DMS79 treated with DMSO at 0.1 percent for 48 hours (cell line): ENCODE data around the gene KCNJ1.

ENCODE experiments used
- DNase-seq: peaks from one replicate; lab custom pipeline; 2025; lab: John Stamatoyannopoulos, UW

Gene KCNJ1

DNA sequence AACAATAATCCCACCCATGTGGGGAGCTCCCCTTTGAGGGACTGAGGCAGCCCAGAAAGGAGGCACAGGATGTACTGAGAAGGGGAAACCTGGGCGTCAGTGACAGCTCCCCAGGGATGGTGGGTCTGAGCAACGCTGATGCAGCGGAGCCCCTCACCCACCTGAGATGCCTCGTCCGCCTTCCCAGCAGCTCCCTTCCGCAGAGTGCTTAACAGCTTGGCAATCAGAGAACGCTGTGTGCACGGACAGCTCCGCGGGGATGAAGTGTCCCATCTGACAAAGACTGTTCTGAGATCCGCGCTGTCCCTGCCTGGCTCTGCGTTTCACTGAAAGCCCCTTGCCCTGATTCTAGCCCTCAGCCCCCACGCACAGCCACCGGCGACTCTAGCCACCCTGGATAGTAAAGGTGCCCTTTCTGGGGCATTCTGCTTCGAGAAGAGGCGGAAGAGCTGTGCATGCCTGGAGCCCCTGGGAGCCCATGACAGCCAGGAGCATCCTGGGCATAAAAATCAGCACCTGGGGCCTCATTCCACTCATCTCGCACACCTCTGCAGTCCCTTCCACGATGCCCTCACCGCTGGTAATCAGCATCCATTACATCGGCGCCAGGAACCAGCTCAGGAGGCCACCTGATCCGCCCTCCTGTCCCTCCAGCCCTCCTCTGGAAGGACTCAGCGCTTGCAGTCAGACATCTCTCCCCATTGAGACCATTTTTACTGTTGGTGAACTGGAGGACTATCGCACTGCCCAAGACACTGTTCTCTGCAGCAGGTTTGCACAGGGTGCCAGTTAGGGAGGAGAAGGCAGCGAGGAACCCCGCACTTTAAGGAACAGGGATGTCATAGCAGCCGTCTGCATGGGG is 34.8 kb upstream of the KCNJ1 start:
- DNase-seq: no peak

DNA sequence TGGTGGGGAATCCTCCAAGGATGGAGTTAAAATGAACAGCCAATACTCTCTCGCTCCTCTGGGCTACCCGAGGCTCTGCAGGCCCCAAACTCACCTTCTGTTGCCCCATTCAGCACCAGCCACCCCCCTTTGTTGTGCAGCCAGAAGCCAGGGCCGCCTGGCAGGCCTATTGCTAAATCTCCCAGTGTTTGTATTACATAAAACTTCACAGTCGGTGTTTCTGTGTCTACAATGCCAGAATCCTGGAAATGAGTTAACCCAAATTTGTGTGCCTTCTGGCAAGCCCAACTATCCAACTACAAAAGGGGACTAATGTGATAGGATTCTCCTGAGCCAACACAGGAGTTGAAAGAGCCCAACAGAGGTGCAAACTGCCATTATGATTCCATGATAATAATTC is 33.4 kb upstream of the KCNJ1 start:
- DNase-seq: no peak

DNA sequence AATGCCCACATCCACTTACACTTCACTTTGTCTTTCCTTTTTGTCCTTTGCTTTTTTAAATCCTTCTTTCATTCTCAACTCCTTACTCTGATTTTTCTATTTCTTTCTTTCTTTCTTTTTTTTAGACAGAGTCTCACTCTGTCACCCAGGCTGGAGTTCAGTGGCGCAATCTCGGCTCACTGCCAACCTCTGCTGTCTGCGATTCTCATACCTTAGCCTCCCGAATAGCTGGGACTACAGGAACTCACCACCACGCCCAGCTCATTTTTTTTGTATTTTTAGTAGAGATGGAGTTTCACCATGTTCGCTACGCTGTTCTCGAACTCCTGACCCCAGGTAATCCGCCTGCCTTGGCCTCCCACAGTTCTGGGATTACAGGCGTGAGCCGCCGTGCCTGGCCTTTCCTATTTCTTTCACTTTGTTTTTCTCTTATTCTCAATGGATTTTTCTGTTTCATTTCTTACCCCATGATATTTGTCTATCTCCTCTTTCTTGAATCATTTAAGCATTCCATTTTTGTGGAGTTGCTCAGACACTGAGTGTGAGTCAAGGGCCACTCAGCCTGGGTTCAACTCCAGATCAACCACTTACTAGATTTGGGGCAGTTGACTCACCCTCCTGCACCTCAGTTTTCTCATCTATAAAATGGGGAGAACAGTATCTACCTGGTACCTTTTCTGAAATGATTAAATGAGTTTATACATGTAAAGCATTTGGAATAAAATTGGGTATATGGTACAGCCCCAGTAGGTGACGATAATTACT is 31.7 kb upstream of the KCNJ1 start:
- no peak for DNase-seq

DNA sequence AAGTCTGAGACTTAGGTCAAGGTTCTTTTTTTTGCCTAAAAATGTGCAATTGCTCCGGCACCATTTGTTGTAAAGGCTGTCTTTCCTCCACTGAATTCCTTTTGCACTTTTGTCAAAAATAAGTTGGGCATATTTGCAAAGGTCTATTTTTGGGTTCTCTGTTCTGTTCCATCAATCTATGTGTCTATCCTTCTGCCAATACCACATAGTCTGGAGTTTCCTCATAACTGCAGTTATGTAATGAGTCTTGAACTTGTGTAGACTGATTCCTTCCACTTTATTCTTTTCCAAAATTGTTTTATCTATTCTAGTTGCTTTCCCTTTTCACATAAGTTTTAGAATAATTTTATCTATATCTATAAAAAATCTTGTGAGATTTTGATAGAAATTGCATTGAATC is 30.7 kb upstream of the KCNJ1 start:
- no peak for DNase-seq

DNA sequence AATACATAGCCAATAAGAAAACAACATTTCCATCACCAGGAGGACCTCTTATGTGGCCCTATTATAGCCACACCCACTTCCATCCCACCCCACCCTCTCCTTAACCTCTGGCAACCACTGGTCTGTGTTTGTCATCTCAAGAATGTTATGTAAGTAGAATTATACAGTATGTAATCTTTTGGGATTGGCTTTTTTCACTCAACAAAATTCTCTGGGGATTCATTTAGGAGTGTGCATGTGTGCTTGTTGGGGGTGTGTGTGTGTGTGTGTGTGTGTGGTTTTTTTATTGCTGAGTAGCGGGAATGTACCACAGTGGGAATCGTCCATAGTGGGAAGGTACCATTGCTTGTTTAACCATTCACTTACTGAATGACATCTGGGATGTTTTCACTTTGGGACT is 29.3 kb upstream of the KCNJ1 start:
- no peak for DNase-seq

DNA sequence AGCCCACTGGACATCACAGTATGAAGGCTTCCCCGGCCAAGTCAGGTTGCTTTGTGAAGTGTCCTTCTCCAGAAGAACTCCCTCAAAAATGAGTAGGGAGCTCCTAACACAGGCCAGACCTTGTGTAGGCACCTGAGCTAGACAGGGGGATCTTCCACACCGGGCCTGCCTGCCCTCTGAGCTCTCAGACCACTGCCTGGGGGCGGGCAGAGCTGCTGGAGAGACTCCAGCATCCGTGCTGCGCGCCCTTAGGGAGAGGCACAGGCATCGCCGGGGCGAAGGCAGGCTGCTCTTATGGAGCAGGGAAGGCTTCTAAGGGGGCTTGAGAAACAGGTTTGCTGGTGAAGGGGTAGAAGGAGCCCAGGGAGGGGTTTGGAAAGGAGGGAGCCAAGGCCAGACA is 28.4 kb upstream of the KCNJ1 start:
- DNase-seq: no peak

DNA sequence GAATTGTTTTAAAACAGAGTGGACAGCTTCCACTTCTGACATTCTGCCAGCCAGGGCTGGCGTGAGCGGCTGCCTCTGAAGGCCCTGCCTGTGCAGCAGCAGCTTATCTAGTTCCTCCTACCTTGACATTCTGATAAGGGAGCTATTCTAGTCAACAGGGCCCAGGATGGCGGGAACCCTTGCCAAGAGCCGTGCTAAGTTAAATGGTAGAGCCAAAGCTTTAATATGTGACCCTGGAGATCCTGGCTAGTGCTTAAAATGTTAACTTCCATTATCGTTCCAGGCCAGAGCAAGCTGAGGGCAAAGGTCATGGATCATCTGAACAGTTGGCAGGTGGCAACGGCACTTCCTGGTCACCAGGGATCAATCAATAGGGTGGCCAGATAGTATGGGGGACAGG is 27.6 kb upstream of the KCNJ1 start:
- no peak for DNase-seq

DNA sequence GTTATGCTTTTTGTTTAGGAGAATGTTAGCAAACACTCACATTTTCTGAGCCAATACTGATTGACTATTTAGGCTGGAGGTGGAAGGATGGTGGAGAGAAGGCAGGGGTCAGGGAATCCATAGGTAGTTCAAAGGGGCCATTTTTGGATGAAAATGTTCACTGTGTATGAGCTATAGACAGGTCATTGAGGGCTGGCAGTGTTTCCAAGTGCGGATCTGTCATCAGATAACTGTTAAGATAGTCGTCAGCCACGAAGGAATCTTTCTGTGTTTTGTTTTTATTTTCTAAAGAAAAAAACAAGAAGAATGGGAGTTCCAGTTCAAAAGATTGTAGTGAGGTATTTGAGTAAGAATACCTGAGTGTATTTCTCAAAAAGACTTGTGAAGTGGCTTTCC is 27.2 kb upstream of the KCNJ1 start:
- DNase-seq: peak; percentile 49

DNA sequence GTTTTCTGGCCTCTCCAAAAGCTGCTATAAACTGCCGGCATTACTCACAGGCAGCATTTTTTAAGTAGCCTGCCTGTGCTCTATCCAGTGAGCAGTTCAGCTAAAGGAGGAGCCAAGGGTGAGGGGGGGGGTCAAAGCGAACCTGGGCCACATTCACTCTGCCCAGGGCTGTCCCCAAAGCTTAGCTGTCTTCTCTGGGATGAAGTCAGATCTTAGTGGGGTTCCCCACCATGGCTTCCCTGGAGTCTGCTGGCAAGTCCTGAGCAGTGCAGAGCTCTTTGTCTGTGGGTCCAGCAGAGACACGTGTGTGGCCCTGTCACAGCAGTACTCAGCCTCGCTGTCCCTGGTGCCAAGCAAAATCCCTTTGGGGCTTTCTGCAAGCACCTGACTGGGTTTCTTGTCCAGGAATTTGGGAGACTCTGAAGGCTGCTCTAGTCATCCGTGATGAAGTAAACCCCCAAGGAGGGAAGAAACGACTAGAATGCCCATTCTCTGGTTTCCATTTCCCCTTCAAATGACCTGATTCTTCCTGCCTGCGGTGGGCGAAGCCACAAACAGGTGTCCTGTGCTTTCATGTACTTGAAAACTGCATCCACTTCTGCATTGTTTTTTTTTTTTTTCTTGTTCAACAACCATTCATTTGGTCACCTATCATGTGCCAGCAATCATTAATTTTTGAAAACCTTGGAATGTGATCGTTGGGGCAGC is 26.6 kb upstream of the KCNJ1 start:
- peak; percentile 72 for DNase-seq

DNA sequence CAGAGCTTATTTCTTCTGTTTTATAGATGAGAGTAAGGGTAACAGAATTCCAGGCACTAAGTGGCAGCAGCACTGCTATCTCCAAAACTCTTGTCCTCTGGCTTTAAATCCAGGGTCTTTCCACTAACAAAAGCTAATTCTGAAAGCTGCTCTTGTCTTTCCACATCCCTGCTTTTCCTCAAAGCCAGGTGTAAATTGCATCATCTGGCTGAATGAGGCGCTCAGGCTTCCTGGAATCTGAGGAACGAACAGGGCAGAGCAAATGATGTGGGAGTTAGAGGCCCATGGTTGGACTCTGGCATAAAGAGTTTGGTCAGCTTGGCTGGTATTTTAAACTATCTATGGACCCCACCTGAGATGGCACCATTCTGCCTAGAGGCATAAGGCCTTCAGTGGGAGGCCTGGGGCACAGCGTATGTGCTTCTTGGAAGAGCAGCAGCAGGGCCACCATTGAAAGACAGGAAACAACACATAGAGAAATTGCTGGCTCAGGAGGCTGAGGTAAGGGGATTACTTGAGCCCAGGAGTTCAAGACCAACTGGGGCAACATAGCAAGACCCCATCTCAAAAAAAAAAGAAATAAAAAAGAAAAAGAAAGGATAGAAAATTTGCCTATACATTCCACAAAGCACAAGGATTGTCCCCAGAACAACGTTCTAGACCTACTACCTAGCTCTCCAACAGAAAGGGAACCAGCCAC is 25.9 kb upstream of the KCNJ1 start:
- DNase-seq: no peak

DNA sequence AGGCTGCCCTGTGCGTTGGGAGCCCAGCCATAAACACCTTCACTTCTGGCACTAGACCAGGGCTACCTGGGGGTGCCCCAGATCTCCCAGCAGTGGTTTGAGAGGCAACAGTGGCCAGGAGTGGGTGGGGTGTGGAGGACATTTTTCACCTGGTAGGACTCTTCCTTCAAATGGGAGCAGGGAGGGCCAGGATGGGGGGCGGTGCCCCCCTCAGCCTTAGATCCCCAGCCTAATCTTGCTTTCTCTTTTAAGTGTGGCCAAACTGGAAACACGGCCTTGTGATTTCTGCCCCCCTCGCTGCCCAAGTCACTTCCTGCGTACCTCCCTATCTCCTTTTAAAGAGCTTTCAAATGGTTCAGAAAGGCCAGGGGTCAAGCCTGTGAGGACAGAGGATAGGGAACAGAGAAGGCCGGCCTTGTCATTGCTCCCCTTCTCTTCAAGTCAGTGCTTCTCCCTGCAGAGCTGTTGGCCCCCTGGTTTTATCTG is 24.9 kb upstream of the KCNJ1 start:
- no peak for DNase-seq

DNA sequence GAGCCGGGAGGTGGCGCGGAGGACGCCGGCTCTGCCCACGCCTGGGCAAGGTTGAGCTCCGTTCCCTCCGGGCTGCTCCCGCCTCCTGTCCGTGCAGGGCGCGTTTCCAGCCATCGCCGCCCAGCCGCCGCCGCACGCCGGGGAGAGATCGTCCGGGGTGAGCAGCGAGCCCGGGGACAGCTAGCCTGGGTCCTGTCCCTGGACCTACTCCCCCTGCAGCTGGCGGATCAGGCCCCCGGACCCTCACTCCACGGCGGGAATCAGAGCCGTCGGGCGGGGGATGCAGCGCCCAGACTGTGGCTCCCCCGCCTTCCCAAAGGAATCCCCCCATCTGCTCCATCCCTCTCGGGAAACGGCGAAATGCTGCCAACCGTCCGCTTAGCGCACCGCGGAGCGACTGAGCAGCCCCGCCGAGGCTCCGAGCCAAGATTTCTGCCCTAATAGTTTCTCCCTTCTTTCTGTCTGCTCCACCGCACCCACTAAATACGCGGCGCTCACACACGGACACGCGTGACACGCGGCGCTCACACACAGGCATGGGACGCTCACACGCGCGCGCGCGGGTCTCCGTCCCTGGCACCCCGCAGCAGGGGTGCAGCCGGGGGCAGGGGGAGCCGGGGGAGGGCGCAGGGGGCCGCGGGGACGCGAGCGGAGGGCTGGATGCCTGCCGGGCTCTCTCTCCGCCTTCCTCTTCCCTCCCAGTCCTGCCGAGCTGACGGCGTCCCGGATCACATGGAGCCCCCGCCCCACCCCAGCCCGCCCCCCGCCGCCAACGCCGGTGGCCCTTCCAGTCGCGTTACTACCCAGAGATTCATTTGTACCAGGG is 23.7 kb upstream of the KCNJ1 start, which contains the start of gene KCNJ5:
Gene KCNJ5, plus strand, starts transcription at position 814 of the 826 bp plus-strand sequence. CDS start 19,918 bp downstream, outside the sequence.
- peak; percentile 47 for DNase-seq

DNA sequence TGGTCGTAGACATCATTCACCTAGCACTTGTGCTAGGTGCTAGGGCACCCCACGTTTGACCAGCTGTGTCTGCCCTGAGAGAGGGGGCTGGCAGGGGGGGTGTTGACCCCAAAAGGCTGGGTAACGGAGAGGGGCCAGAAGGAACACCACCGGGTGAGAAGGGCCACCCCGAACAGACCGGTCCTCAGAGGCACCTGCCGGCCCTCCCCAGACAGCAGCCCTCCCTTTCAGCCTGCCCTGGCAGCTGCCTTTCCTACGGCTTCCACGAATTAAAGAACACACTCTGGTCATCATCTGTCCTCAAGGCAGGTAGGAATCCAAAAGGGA is 23.1 kb upstream of the KCNJ1 start:
- no peak for DNase-seq

DNA sequence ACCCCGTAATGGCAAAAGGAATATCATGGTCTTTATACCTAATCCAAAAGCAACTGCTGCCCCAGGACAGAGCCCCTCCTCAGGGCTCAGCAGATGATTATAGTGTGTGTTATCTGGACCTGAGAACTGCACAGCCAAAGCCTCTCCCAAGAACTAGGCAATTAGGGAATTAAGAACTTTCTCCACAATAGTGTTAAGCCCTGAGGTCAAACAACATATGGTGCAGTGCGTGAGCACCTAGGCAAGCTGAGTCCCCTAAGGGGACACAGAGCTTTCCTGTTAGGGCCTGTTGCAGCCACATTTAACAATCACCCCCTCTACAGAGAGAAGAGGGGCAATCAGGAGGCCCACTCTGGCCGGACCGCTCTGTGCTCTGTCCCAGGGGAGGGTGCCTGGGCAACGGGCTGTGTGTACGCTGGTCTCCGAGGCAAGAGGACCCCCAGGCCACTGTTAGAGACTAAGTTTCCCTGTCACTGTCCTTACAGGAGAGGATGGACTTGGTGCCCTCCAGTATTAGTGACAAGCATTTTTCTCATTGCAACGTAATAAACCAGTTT is 22.6 kb upstream of the KCNJ1 start:
- DNase-seq: no peak

DNA sequence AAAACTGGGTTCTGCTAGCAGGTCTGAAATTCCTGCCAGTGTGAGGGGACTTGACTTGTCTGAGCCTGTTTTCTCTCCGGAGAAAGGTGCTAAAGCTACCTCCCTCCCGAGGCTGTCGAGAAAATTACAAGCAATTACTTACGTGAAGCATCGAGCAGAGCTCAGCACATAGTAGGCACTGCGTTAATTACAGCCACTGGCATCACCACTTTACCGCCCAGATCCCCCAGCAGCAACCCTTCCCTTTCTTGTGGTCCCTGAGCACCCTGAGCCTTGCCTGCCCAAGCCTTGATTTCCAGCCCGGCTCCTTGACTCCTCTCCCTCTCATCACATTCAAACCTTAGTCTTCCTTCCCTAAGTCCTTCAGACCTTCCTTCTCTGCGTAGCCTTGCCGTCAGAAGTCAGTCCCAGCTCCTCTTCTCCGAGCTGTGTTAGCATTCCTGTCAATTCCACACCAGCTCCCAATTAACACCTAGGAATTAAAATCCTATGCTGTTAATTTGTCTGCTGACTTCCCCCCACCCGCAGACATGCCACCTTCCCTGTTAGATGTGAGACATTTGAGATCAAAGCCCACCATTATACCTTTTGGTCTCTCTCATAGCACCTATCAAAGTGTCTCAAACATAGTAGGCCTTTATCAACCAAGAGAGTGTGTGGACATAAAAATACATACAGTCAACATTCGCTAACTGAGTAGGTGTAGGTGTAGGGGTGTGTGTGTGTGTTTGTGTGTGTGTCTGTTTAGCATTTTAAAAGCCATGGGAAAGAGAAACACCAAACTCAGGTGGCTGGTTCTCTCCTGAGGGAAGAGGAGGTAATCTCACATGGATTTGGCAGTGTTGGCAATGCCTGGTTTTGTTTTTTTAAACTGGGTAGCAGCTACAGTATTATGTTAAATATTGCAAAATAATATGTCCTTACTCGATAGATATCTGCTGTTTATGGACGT is 21.2 kb upstream of the KCNJ1 start:
- no peak for DNase-seq

DNA sequence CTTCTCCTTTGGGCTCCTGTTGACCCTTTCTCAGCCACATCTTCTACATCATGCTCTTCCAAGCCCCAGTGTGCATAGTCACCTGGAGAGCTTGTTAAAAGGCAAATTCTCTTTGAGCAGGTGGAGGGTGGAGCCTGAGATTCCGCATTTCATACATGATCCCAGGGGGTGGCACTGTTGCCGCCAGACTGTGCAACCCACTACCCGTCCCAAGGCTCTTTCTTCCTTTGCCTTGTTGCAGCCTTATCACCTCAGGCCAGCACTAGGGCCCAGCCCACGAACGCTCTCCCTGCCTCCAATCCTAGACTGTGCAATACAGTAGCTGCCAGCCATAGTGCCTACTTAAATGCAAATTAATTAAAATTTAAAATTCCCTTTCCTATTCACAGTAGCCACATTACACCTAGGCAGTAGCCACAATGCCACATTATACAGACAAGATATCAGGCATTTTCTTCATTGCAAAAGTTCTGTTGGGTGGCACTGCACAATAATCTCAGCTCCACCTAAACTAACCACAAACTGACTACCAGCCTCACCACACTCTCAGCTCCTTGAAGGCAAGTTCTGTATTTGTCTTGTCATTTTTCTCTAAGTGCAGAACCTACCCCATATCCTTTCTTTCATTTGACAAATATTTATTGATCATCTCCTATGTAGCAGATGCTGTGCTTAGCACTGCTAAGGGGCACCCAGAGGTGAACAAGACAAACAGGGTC is 19.5 kb upstream of the KCNJ1 start:
- peak; percentile 9 for DNase-seq

DNA sequence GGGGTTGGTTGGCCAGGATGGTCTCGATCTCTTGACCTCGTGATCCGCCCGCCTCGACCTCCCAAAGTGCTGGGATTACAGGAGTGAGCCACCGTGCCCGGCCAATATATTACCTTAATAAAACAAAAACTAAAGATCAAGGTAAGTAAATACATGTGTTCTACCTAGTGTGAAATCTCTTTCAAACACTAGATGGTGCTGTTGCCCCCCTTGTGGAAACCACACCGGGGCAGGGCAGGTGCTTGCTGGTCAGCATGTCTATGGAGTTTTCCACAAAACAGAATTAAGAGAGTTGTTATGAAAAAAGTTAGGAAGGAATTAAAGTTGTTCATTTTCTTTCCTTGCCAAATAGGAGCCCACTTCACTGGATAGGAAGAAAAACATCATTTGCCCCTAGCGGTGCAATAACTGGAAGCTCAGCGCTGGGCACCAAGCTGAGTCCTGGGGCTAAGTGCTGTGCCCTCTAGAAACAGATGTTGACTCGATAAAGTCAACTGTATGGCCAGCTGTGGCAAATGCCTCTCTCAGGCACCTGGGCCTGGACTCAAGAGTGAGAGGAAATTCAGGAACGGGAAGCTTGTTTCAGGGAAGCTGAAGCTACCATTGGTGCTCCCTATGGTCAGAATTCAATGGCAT is 17.7 kb upstream of the KCNJ1 start:
- DNase-seq: peak; percentile 86

DNA sequence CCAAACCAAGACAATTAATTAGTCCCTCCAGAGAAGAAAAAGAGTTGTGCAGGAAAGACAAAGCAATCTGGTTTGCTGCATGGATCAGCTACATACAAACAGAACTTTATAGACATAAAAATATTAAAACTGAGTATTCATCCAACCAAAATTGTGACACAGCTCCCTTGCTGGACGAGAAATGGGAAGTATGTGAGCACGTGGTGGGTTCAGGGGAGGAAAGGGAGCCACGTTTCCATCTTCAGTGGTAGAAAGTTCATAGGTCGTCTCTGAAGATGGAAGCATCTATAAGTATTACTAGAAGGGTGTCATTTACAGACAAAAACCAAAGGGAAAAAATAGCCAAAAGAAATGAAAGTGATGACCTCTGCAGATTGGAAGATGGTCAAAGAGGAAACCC is 17.0 kb upstream of the KCNJ1 start:
- no peak for DNase-seq
